Cardiac muscle cell (in vitro differentiated cells and primary cell): ENCODE data around the gene AGAP2. TPM values are rescaled to one million over a fixed set of nuclear protein-coding genes. Genes with fewer than 3 reads are reported as not detected.

Experiments used
- DNase-seq, 2 donors: peaks; one replicate each; pipeline versions ENCODE4 v3.0.0 to v3.0.0-alpha.2; 2010 to 2017; ENCODE audit warnings: low read depth in 1 of 2, low spot score in 1 of 2
- H3K27ac ChIP-seq: fragments of 200-600 bp; sonication (generic); 2 replicates; pipeline ENCODE4 v1.5.1; 2016
- H3K27me3 ChIP-seq: fragments of 200-600 bp; sonication (generic); 2 replicates; pipeline ENCODE4 v1.6.0; 2016; ENCODE audit warnings: control low read depth
- H3K36me3 ChIP-seq: fragments of 200-600 bp; sonication (generic); 2 replicates; pipeline ENCODE4 v1.5.1; 2016; ENCODE audit warnings: control low read depth
- H3K4me1 ChIP-seq: fragments of 200-600 bp; sonication (generic); 2 replicates; pipeline ENCODE4 v1.8.1; 2017; ENCODE audit warnings: low read depth, mild to moderate bottlenecking, mixed run types
- H3K4me3 ChIP-seq: fragments of 200-600 bp; sonication (generic); 2 replicates; pipeline ENCODE4 v1.5.1; 2016; ENCODE audit warnings: mild to moderate bottlenecking
- H3K9me3 ChIP-seq: fragments of 200-600 bp; sonication (generic); 2 replicates; pipeline ENCODE4 v1.5.1; 2017; ENCODE audit warnings: low read depth, mild to moderate bottlenecking, control low read depth
- CTCF ChIP-seq: IDR thresholded peaks from 2 replicates; pipeline ENCODE4 v1.5.1; 2012; ENCODE audit warnings: low read depth, mild to moderate bottlenecking, low read length
- polyA plus RNA-seq: library from polyadenylated mRNA; unstranded; fragments of >200 nt; fragmentation: Nextera tagmentation; extraction: Ambion mirVana; gene quantifications from 2 replicates; pipeline ENCODE4 v1.2.1, GENCODE V29; 2016
- total RNA-seq: library from RNA; depleted of rRNA; stranded (reverse); fragments of >200 nt; gene quantifications from 2 replicates; pipeline ENCODE4 v1.2.3, GENCODE V29; 2016

Gene AGAP2
- total and polyA plus RNA-seq, 2 experiments from 2014 or later: 0.10 to 0.33 TPM

DNA sequence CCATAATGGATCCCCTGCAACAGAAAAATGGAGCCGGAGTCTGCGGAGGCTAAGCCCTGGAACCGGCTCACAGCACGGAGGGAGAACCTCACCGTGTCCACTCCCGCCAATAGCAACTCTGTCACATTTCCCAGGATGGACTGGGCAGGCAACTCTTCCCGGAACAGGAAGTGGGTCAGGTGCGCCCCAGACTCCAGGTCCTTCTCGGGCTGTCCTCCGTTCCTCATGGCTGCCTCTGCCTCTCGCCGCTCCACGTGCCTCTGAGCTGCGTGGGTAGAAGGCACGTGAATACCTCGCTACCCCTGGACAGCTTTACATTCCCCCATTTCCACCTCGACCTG lies 26.1 kb upstream of the AGAP2 start:
- H3K9me3 ChIP-seq: no peaks in the 10 kb centered on the region
- no peak for TF ChIP-seq CTCF
- no peak overlapping the region for H3K4me3 ChIP-seq
- peaks cover 67% of the 10 kb centered on the region for H3K27me3 ChIP-seq
- H3K27ac ChIP-seq: no peak overlapping the region
- H3K36me3 ChIP-seq: no peaks in the 10 kb centered on the region
- DNase-seq: no peak
- H3K4me1 ChIP-seq: no peaks in the 10 kb centered on the region

GRCh38 chr12:57763881-57764661 lies 25.5 kb upstream of the AGAP2 start:
- no peak overlapping the region for H3K27ac ChIP-seq
- peaks cover 67% of the 10 kb centered on the region for H3K27me3 ChIP-seq
- no peak overlapping the region for H3K4me3 ChIP-seq
- H3K9me3 ChIP-seq: no peaks in the 10 kb centered on the region
- no peak for DNase-seq
- peaks cover 1% of the 10 kb centered on the region for H3K36me3 ChIP-seq
- no peaks in the 10 kb centered on the region for H3K4me1 ChIP-seq
- TF ChIP-seq CTCF: no peak

GRCh38 chr12:57762463-57762862 lies 23.9 kb upstream of the AGAP2 start:
- H3K36me3 ChIP-seq: peaks cover 7% of the 10 kb centered on the region
- no peak for TF ChIP-seq CTCF
- no peaks in the 10 kb centered on the region for H3K4me1 ChIP-seq
- DNase-seq: no peak
- no peaks in the 10 kb centered on the region for H3K9me3 ChIP-seq
- H3K27me3 ChIP-seq: peaks cover 69% of the 10 kb centered on the region
- H3K4me3 ChIP-seq: no peak overlapping the region
- H3K27ac ChIP-seq: no peak overlapping the region

GRCh38 chr12:57761391-57761998 lies 23.0 kb upstream of the AGAP2 start:
- no peak for TF ChIP-seq CTCF
- Histone ChIP-seq H3K4me3 (no peak overlapping the region), H3K36me3 (peaks cover 7% of the 10 kb centered on the region), H3K27ac (no peak overlapping the region), H3K9me3 (no peaks in the 10 kb centered on the region), H3K27me3 (peaks cover 65% of the 10 kb centered on the region), H3K4me1 (peaks cover 3% of the 10 kb centered on the region)
- no peak for DNase-seq

GRCh38 chr12:57760347-57760982 lies 21.9 kb upstream of the AGAP2 start:
- no peak for TF ChIP-seq CTCF
- peak in 1 of 2 donors; percentile 78 for DNase-seq
- Histone ChIP-seq H3K27ac (no peak overlapping the region), H3K9me3 (no peaks in the 10 kb centered on the region), H3K36me3 (peaks cover 7% of the 10 kb centered on the region), H3K4me1 (peaks cover 8% of the 10 kb centered on the region), H3K27me3 (peaks cover 64% of the 10 kb centered on the region), H3K4me3 (no peak overlapping the region)
